Suppressor macrophage treated with lipopolysaccharide for 1 hour (primary cell): ENCODE measurements around the gene AK2.
A peak's percentile ranks its signal among the peaks of the same experiment; 100 is the strongest.
"Not testable (repeated sequence)": the region's sequence is repeated elsewhere in the genome, so short reads cannot be mapped to it uniquely, and the experiment has no call there.

ENCODE experiments used
- DNase-seq, 3 donors: peaks; one replicate each; pipeline ENCODE4 v3.0.0-alpha.2; 2020 to 2022

AK2 gene

GRCh38 chr1:33050221-33051076 is 13.8 kb upstream of the AK2 start:
- DNase-seq = peak; percentile 89 to 99 (median 97)

- peak in 2 of 3 donors; percentile 17 to 56 for DNase-seq
Measured at GRCh38 chr1:33049371-33049770, 12.7 kb upstream of the AK2 start.

GRCh38 chr1:33048426-33048825 is 11.7 kb upstream of the AK2 start:
- DNase-seq = no peak

- no peak for DNase-seq
Measured at GRCh38 chr1:33047839-33048305, 11.2 kb upstream of the AK2 start.

- DNase-seq = no peak
Measured at GRCh38 chr1:33047290-33047689, 10.6 kb upstream of the AK2 start.

- DNase-seq = not testable (repeated sequence)
Measured at GRCh38 chr1:33046234-33046633, 9.6 kb upstream of the AK2 start.

- DNase-seq = peak; percentile 63 to 75 (median 65)
Measured at GRCh38 chr1:33045814-33046213, 9.1 kb upstream of the AK2 start.

GRCh38 chr1:33045246-33045645 is 8.6 kb upstream of the AK2 start:
- DNase-seq = peak in 1 of 3 donors; percentile 42

- no peak for DNase-seq
Measured at GRCh38 chr1:33043267-33044092, 6.8 kb upstream of the AK2 start.

GRCh38 chr1:33042831-33043230 is 6.1 kb upstream of the AK2 start:
- no peak for DNase-seq

- no peak for DNase-seq
Measured at GRCh38 chr1:33041026-33041425, 4.3 kb upstream of the AK2 start.

- DNase-seq = peak; percentile 79 to 83 (median 82)
Measured at GRCh38 chr1:33039840-33040239, 3.2 kb upstream of the AK2 start.

GRCh38 chr1:33036051-33036525 is 595 bp downstream of the AK2 start:
- peak in 2 of 3 donors; percentile 27 to 35 for DNase-seq

GRCh38 chr1:33032126-33032869 is 4.4 kb downstream of the AK2 start:
- DNase-seq = peak; percentile 19 to 45 (median 41)

GRCh38 chr1:33031506-33031905 is 5.2 kb downstream of the AK2 start:
- peak; percentile 45 to 67 (median 63) for DNase-seq

GRCh38 chr1:33030575-33030974 is 6.1 kb downstream of the AK2 start:
- peak in 2 of 3 donors; percentile 20 to 60 for DNase-seq

GRCh38 chr1:33029921-33030320 is 6.8 kb downstream of the AK2 start:
- no peak for DNase-seq

- no peak for DNase-seq
Measured at GRCh38 chr1:33029209-33029608, 7.5 kb downstream of the AK2 start.

- no peak for DNase-seq
Measured at GRCh38 chr1:33025761-33026160, 10.9 kb downstream of the AK2 start.

- no peak for DNase-seq
Measured at GRCh38 chr1:33025180-33025569, 11.5 kb downstream of the AK2 start.

- peak; percentile 58 to 84 (median 77) for DNase-seq
Measured at GRCh38 chr1:33024430-33025179, 12.1 kb downstream of the AK2 start.

- DNase-seq = no peak
Measured at GRCh38 chr1:33022650-33023200, 14.0 kb downstream of the AK2 start.
